Skeletal muscle satellite cell (primary cell): ENCODE measurements around the gene STON2. TPM values are rescaled to one million over a fixed set of nuclear protein-coding genes. Genes with fewer than 3 reads are reported as not detected.

Experiments
- H3K27me3 ChIP-seq: 2 replicates; pipeline ENCODE4 v1.7.0; 2013; ENCODE audit warnings: low read length; ENCODE audit not compliant: control insufficient read depth, insufficient read depth
- H3K36me3 ChIP-seq: 2 replicates; pipeline ENCODE4 v1.7.0; 2013; ENCODE audit warnings: mild to moderate bottlenecking, control low read depth, low read length; ENCODE audit not compliant: insufficient read depth
- H3K4me1 ChIP-seq: 2 replicates; pipeline ENCODE4 v1.7.0; 2013; ENCODE audit warnings: low read length; ENCODE audit not compliant: control insufficient read depth, insufficient read depth
- H3K4me2 ChIP-seq: 2 replicates; pipeline ENCODE4 v1.7.0; 2013; ENCODE audit warnings: mild to moderate bottlenecking, low read length
- H3K4me3 ChIP-seq: 2 replicates; pipeline ENCODE4 v1.7.0; 2013; ENCODE audit warnings: low read length
- H3K9ac ChIP-seq: 2 replicates; pipeline ENCODE4 v1.7.0; 2013; ENCODE audit warnings: mild to moderate bottlenecking, low read depth, low read length, moderate library complexity
- H3K9me3 ChIP-seq: replicated peaks from 2 replicates; pipeline ENCODE4 v1.7.0; 2013; ENCODE audit warnings: mild to moderate bottlenecking, control low read depth, low read length
- total RNA-seq: library from RNA; depleted of rRNA; stranded (reverse); fragments of >200 nt; gene quantifications from 2 replicates; pipeline ENCODE4 v1.2.3, GENCODE V29; 2012; rRNA removed

The STON2 gene, protein sequence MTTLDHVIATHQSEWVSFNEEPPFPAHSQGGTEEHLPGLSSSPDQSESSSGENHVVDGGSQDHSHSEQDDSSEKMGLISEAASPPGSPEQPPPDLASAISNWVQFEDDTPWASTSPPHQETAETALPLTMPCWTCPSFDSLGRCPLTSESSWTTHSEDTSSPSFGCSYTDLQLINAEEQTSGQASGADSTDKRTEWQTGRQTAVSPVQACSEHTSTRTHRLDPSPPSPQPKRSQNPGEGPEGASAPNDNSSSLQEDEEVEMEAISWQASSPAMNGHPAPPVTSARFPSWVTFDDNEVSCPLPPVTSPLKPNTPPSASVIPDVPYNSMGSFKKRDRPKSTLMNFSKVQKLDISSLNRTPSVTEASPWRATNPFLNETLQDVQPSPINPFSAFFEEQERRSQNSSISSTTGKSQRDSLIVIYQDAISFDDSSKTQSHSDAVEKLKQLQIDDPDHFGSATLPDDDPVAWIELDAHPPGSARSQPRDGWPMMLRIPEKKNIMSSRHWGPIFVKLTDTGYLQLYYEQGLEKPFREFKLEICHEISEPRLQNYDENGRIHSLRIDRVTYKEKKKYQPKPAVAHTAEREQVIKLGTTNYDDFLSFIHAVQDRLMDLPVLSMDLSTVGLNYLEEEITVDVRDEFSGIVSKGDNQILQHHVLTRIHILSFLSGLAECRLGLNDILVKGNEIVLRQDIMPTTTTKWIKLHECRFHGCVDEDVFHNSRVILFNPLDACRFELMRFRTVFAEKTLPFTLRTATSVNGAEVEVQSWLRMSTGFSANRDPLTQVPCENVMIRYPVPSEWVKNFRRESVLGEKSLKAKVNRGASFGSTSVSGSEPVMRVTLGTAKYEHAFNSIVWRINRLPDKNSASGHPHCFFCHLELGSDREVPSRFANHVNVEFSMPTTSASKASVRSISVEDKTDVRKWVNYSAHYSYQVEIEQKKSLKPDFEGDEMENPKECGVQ
- total RNA-seq = 3.5 and 5.6 TPM in 2 replicates

DNA sequence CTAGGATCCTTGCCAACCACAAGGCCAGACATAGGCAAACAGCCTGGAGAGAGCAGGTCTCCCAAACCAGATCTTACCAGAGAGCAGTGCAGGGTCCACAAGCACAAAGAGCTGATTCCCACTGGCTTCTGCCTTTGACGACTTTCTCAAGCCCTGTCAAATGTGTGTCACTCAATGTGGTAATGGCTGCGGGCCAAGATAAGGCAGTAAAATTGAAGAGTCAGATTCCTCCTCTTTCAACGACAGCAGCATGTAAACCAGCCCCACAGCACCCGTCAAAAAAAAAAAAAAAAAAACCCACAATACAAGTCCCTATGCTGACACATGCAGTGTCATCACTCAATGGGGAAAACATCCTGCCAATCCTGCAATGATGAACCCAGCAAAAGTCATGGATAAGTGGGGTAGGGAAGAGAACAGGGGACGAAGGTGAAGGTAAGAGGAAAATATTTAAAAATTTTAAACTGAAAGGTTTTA, at the start of gene STON2:
Gene STON2 (minus strand): TSS at position 123 of the 477 bp plus-strand sequence. CDS start 1,942 bp downstream, outside the sequence.
- Histone ChIP-seq H3K36me3 (no peaks in the 10 kb centered on the region), H3K27me3 (peaks cover 12% of the 10 kb centered on the region), H3K4me2 (peak within 1 kb of the TSS; percentile 79), H3K4me3 (peak within 1 kb of the TSS; percentile 52), H3K4me1 (peaks cover 35% of the 10 kb centered on the region), H3K9me3 (no peaks in the 10 kb centered on the region), H3K9ac (peak within 1 kb of the TSS; percentile 76)

DNA sequence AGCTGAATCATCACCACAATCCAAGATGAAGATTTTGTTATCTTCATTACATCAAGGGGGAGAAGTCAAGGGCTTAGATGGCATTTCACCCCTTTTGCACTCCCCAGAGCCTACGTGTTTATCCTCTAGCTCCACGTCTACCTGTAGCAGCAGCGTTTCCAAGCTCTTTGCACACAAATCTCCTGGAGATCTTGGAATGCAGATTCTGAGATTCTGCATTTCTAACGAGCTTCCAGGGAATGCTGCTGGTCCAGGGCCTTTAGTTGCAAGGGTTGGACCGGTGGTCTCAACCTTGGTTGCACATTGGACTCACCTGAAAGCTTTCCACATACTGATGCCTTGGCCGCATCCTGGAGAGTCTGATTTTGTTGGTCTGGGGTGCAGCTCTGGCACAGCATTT, 49.5 kb upstream of the STON2 start:
- Histone ChIP-seq H3K27me3 (peaks cover 32% of the 10 kb centered on the region), H3K4me1 (peaks cover 29% of the 10 kb centered on the region), H3K4me3 (no peak overlapping the region), H3K4me2 (no peak overlapping the region), H3K9ac (no peak overlapping the region), H3K36me3 (no peaks in the 10 kb centered on the region), H3K9me3 (no peaks in the 10 kb centered on the region)

DNA sequence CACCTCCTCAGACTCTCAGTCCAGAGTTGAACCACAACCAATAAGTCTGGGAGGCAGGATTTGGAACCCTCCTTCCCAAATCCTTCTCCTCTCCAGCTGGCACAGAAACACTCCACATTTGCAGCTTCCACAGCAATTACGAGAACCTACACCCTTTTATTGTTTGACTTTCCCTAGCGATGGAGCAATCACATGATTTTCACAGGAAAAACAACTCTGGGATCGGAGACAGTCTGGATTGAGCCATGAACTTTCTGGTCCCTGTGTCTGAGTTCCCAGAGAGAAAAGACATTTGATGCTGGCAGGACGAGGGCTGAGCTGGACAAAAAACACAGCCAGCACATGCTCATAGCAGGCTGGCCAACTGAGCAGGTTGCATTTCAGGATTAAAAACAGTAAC, 49.0 kb upstream of the STON2 start:
- Histone ChIP-seq H3K4me3 (no peak overlapping the region), H3K4me1 (peaks cover 29% of the 10 kb centered on the region)

DNA sequence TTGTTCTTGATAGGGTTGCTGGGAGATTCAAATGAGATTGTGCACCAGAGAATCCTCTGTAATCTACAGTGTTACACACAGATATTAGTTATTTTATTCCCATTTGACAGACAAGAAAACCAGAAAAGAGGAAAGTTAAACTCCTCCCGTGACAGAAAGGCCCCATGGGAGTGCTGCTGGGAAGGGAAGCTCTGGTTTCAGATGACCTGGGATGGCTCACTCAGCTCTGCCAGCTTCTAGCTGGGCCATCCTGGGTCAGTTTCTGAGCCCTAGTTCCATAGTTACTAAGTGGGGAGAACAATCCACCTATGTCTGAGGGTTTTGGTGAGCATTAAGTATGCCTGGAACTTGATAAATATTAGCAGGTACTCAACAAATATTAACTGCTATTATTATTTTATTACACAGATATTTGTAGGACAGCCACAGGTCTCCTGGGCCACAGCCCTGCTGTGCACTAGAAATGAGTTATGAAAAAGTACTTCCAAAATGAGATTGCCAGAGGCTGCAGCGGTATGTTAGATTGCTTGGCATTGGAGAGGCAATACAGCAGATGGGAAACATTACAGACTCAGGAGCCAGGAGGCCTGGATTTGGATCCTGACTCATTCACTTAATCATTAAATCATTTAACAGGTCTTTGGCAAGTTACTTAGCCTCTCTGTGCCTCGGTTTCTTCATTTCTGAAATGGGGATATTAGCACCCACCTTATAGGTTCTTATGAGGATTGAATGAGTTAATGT, 47.1 kb upstream of the STON2 start:
- Histone ChIP-seq H3K36me3 (no peaks in the 10 kb centered on the region), H3K9ac (no peak overlapping the region), H3K4me3 (no peak overlapping the region)

More for the DNA sequence above, 49.0 kb upstream of the STON2 start:
- Histone ChIP-seq H3K4me2 (no peak overlapping the region), H3K9ac (no peak overlapping the region), H3K9me3 (no peaks in the 10 kb centered on the region), H3K27me3 (peaks cover 34% of the 10 kb centered on the region), H3K36me3 (no peaks in the 10 kb centered on the region)

DNA sequence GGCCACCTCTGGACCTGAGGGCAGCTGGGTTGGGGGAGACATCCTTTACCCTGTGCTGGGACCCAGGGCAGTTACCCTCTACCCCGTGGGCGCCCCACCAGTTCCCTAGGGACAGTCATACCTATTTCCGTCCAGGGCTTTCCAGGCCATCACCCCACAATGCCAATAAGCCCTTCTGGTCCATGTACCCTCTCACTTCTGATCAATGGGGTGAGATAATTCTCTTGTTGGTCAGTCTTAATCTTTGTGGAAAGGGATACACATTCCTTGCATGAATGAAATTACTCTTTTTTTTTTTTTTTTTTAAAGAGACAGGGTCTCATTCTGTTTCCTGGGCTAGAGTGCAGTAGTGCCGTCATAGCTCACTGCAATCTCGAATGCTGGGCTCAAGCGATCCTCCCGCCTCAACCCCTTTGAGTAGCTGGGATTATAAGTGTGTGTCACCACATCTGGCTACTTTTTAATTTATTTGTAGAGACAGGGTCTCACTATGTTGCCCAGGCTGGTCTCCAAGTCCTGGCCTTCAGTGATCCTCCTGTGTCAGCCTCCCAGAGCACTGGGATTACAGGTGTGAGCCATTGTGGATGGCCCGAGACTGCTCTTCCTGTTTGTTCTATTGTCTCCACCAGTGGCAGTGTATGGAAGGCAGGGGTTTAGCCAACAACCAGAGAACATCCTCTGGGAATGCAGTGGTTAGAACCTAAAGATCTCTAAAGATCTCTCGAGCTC, 46.3 kb upstream of the STON2 start:
- no peaks in the 10 kb centered on the region for H3K36me3 ChIP-seq
- peaks cover 58% of the 10 kb centered on the region for H3K27me3 ChIP-seq
- peaks cover 22% of the 10 kb centered on the region for H3K4me1 ChIP-seq
- no peak overlapping the region for H3K9ac ChIP-seq
- H3K4me2 ChIP-seq = no peak overlapping the region
- H3K9me3 ChIP-seq = no peaks in the 10 kb centered on the region
- H3K4me3 ChIP-seq = no peak overlapping the region

More for the DNA sequence above, 47.1 kb upstream of the STON2 start:
- no peaks in the 10 kb centered on the region for H3K9me3 ChIP-seq
- H3K27me3 ChIP-seq = peaks cover 51% of the 10 kb centered on the region
- no peak overlapping the region for H3K4me2 ChIP-seq
- H3K4me1 ChIP-seq = peaks cover 22% of the 10 kb centered on the region

DNA sequence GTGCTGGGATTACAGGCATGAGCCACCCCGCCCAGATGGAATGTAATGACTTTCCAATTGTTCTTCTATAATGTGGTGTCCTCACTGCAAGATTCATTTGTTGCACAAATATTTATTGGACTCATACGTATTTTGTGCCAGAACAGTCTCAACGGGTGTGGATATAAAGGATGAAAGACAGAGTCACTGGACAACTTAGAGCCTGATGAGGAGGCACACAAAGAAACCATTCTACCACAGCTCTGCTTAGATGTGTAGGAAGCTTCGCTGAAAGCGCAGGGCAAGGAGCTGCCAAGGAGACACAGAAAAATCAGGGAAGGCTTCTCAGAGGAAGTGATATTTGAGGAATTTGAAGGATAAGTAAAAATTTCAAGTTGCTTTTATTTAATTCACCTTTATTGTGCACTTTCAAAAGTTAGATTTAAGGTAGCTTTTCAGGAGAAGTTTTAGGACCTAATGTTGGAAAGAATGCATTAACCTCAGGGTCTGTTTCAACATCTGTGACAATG, 41.6 kb upstream of the STON2 start:
- Histone ChIP-seq H3K27me3 (peaks cover 77% of the 10 kb centered on the region), H3K9ac (no peak overlapping the region), H3K4me1 (peaks cover 6% of the 10 kb centered on the region), H3K4me3 (no peak overlapping the region), H3K36me3 (no peaks in the 10 kb centered on the region), H3K4me2 (no peak overlapping the region), H3K9me3 (no peaks in the 10 kb centered on the region)

DNA sequence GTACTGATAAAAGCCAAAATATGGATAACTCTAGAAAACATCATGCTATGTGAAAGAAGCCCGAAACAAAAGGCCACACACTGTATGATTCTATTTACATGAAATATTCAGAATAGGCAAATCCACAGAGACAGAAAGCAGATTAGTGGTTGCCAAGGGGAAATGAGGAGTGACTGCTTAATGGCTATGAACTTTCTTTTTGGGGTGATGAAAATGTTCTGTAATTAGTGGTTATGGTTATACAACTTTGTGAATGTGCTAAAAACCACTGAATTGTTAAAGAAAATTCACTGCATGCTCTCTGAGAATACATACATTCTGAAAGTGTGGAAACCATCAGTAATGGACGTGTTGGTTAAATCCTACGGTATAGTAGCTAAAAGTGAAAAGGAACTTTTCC, 39.9 kb upstream of the STON2 start:
- Histone ChIP-seq H3K4me1 (peaks cover 13% of the 10 kb centered on the region), H3K27me3 (peaks cover 81% of the 10 kb centered on the region), H3K4me3 (no peak overlapping the region), H3K9ac (no peak overlapping the region), H3K36me3 (no peaks in the 10 kb centered on the region), H3K9me3 (no peaks in the 10 kb centered on the region), H3K4me2 (no peak overlapping the region)

DNA sequence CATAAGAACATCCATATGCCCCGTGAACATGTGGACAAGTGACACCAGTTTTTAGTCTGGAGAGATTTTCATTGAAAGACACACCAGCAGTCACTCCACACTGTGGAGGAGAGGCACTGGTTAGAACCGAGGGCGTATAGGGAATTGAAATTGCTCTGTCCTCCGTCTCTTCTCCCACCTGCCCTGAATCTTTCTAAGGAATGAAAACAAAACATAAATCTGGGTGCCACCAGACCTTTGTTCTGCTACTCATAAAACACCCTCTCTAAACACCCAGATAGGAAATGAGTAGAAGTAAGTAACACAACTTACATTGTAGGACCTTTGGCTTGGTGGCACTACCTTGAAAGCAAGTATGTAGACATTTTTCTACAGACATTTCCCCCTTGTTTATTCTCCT, 37.1 kb upstream of the STON2 start:
- peaks cover 13% of the 10 kb centered on the region for H3K4me1 ChIP-seq
- H3K4me2 ChIP-seq = no peak overlapping the region
- H3K9me3 ChIP-seq = no peaks in the 10 kb centered on the region
- no peak overlapping the region for H3K9ac ChIP-seq
- H3K4me3 ChIP-seq = no peak overlapping the region
- peaks cover 88% of the 10 kb centered on the region for H3K27me3 ChIP-seq
- no peaks in the 10 kb centered on the region for H3K36me3 ChIP-seq

DNA sequence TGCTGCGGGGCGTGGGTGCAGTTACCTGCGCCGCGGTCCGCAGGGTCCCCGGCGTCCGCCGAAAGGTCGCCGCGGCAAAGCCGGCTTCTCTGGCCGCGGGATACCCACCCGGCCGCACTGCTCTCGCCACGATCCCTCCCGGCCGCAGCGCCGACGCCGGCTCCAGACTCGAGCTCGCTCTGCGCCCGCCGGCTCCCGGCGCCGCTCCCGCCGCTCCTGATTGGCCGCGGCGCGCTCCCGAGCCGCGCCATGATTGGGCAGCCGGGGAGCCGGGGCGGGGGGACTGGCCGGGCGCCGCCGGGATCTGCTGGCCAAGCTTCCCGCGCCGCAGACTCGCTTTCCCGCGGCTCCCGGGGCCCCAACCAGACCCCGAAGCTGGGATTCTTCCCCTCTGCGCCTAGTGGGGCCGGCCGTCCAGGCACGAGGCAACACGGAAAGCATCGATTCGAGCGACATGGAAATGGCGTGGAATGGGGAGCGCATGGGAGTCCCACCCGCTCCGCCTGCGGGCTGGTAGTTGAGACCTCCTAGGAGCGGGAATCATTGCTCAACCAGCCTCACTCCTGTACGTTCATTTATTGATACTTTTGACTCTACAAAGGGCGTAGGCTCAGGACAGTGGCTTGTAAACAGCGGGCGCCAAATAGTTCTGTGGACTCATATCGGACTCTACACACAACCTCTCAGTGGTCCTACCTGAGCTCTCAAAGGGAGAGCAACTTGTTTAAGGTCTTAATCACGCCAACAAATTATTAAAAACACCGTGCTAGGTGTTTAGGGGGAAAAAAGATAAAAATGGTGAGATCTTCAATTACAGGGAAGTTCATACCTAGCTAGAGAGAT, 36.4 kb upstream of the STON2 start:
- Histone ChIP-seq H3K4me3 (peak overlapping the region; percentile 73), H3K9me3 (no peaks in the 10 kb centered on the region), H3K27me3 (peaks cover 88% of the 10 kb centered on the region), H3K4me2 (peak overlapping the region; percentile 93), H3K36me3 (no peaks in the 10 kb centered on the region), H3K4me1 (peaks cover 13% of the 10 kb centered on the region), H3K9ac (no peak overlapping the region)
